GM18505 (cell line): ENCODE data around the gene PHLPP1.
"Not testable (repeated sequence)": the region's sequence is repeated elsewhere in the genome, so short reads cannot be mapped to it uniquely, and the experiment has no call there.

Experiments used
- ATAC-seq: cut with Tn5 transposase; IDR thresholded peaks from one replicate; pipeline ENCODE4 v1.9.1; 2021; ENCODE audit not compliant: unreplicated experiment
- POLR2A ChIP-seq: IDR thresholded peaks from 4 replicates; pipeline ENCODE4 v1.6.1; 2011; ENCODE audit warnings: borderline replicate concordance; ENCODE audit not compliant: insufficient read depth, insufficient read length; ENCODE audit errors: extremely low read depth

PHLPP1 gene

DNA sequence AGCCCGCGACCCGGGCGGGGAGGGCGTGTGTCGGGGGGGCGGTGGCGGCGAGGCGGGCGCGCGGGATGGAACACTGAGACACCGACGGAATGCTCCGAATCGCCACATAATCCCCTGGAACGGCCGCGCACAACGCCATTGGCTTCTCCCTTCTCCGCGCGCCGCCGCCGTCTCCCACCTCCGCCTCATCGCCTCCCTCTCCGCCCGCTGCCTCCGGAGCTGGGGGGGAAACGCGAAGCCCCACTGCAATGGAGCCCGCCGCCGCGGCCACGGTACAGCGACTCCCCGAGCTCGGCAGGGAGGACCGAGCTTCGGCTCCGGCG, at the start of gene PHLPP1:
Gene PHLPP1, plus strand, starts transcription at position 106 of the 323 bp plus-strand sequence. Its CDS starts 143 bp downstream, at position 249.
- peak; percentile 27 for ATAC-seq
- no peak for TF ChIP-seq POLR2A

DNA sequence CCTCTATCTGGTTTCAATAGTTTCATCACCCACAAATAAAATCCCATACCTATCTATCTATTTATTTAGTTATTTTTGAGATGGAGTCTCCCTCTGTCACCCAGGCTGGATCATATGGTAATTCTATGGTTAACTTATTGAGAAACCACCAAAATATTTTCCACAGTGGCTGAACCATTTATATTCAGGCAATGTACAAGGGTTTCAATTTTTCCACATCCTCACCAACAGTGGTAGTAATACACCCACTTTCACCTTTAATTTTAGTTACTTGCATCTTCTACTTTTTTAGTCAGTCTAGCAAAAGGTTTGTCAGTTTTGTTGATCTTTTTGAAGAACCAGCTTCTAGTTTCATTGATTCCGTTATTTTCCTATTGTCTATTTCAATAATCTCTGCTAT, 46.1 kb upstream of the PHLPP1 start:
- ATAC-seq, result no peak

DNA sequence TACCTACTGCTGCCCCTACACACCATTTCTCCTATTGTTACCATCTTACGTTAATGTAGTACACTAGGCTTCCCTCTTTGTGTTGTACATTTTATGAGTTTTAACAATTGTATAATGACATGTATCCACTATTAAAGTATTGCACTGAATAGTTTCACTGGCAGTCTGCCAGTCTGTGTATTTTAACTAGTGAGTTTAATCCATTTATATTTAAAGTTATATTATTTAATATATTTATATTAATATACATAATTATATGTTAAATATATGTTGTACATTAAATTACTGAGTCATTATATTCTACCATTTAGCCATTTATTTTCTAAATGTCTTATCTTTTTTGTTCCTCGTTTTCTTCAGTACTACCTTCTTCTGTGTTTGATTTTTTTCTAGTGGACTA, 44.8 kb upstream of the PHLPP1 start:
- ATAC-seq, result no peak
- no peak for TF ChIP-seq POLR2A

More for the DNA sequence above, 46.1 kb upstream of the PHLPP1 start:
- no peak for TF ChIP-seq POLR2A

DNA sequence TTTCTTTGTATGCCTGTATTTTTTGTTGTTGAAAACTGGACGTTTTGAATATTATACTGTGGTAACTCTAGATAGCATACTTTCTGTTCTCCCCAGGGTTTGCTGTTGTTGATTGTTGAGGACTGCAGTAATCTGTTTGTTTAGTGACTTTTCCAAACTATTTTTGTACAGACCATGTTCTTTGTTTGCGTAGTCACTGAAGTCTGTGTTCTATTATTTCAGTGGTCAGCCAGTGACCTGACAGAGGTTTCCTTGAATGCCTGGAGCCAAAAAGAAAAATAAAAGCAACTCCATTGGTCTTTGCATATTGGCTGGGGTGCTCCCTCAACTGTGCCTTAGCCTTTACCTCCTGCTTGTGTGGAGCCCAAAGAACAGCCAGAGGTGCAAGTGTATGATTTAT, 42.7 kb upstream of the PHLPP1 start:
- no peak for ATAC-seq
- no peak for TF ChIP-seq POLR2A

DNA sequence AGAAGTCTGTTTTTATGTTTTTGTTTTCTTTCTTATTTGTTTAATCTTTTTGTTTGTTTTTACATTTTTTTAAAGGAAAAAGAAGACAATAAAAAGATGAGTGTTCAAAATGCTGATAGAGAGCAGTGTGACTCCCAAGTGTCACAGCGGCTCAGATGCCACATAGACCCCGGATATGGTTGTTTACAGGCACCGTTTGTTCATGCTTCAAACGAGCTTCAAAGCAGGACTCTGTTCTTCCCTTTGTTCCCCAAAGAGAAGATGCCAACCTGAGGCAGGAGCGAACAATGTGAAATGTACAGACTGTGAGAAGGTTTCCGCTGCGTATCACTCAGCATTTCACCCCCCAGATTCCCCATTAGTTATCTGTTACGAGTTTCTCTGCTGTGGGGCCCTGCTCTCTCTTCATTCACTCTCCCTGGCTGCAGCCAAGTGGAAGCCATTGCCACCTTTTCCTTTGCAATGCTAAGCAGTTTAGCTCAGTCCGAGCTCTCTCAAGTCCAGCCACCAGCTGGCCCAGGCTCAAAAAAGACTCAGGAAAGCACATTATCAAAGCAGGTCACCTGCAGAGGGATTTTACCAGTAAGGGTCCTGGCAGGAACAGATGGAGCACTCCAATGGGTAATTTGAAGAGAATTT, 36.4 kb upstream of the PHLPP1 start:
- ATAC-seq, result no peak

DNA sequence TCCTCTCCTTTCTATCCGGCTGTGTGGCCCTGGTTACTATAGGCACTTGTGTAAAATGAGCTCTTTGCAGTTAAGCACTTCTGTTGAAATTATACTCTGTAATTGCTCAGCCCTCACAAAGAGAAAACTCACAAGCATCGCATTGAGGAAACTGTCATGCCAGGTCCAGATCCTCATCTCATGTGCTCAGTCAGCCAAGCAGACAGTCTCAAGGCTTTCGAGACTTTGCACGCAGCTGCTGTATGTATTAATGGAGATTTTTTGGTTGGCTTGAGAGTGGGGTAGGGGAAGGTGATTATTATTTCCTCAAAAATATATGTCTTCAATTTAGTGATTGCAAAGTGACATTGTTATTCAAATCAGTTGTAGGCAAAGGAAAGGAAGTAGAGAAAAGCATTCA, 33.0 kb upstream of the PHLPP1 start:
- no peak for ATAC-seq
- no peak for TF ChIP-seq POLR2A

More for the DNA sequence above, 36.4 kb upstream of the PHLPP1 start:
- no peak for TF ChIP-seq POLR2A

DNA sequence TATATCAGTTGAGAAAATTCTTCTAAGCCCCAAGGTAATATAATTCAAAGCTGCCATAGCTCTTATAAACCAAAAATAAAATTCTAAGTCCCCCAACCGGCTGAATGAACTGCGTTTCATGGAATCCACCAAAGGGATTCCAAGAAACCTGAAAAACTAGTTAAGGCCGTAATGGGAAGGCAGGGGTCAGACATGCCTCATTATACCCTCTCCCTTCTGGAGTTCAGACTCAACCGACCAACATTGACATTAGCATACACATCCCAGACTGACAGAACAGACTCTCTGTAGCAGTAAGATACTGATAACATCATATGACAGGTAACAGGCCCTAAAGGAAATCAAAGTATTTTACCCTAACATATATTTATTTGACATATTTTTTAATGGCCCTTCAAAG, 31.4 kb upstream of the PHLPP1 start:
- no peak for TF ChIP-seq POLR2A
- no peak for ATAC-seq

DNA sequence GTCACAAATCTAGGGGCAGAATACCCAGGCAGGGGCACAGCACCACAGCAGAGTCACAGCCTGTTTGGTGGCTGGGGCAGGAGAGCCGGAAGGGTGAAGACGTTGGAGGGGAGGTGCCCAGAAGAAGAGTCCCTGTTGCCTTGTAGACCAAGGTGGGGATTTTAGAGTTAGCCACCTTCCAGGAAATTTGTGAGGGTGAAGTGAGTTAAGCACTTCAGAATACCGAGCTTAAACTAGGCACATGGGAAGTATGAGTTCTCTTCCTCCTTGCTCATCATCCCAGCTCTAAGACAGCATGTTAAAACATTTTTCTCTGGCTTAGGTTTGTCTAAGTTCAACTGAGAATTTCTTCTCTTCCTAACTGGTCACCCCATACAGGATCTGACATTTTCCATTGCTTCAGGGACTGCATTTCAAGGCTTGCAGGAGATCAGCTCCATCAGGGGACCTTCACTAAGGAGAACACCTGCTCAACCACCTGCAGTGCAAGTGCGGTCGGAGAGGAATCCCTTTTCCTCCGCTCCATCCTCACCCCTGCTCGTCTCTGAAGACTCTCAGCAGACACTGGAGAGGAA, 26.5 kb upstream of the PHLPP1 start:
- ATAC-seq, result no peak
- no peak for TF ChIP-seq POLR2A

DNA sequence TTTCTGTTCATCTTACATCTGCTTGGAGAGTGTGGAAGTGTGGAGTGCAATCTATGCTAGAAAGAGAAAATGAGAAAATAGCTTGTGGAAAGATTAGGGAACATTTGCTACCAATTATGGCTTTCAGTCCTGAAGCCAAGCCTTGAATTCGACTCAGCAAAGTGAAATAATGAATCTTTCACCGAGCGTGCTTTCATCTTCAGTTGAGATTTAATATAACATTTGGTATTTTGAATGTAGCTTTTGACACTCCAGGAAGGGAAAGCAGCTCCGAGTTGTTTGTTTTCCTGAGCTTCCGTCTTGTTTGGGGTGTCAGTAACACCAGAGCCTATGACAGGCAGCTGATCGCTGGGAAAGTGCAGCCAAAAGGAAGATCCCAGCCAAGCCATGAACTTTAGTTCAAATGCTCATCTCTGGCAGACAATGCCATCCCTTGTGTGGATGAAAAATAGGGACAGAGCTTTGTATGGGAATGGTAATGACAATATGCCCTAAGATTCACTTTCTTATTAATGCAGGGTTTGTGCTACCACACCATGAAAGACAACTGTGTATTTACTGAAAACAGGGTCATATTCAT, 25.0 kb upstream of the PHLPP1 start:
- ATAC-seq, result no peak
- no peak for TF ChIP-seq POLR2A

DNA sequence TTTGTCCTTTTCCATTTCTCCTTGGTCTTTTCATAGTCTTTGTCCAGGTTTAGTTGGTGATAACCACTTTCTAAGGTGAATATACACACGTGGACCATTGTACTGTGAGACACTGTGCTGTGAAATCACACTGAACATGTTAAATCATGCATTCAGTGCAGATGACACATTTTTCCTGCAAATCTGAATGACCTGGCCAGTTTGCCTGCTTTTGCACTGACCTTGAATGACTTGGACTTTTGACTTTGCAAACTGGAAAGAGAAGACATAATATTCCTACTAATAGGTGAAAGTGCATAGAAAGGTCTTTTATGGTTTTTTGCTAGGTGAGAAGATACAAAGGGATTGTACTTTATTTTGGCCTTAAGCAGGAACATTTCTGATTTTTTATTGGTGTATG, 21.7 kb upstream of the PHLPP1 start:
- TF ChIP-seq POLR2A, result no peak
- ATAC-seq, result no peak

DNA sequence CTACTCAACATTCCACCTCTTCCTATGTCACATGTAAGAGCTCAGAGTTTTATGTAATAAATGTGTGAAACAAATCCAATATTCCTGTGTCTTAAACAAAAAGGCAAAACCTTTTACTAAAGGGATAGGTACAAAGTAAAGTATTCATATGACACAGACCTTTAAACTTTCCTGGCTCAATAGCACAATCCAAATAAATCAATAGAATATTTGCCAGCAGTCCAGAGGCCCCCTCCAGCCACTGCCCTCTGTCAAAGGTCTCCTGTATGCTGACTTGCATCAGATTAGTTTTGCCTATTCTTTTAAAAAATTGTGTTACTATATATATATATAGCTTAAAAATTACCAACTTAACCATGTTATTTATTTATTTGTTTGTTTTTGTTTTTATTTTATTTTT, 17.7 kb upstream of the PHLPP1 start:
- no peak for TF ChIP-seq POLR2A
- ATAC-seq, result no peak

DNA sequence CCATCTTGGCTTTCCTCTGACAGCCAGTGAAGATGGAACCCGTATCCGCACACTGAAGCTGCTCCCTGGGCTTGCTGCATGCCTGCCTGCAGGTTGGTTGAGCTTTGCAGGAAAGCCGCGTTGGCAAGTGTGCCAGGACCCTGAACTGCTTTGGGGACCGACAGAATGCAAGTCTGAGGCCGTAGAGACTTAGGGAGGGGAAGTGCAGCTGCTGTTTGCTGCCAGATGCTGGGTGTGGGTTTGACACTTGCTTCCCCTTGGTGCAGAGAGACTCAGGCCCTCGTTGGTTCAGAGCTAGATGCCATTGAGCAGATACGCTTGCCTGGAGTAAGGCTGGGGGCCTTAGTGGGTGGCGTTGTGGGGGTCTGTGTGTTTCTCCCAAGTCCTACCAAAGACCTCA, 13.1 kb upstream of the PHLPP1 start:
- no peak for TF ChIP-seq POLR2A
- ATAC-seq, result no peak

DNA sequence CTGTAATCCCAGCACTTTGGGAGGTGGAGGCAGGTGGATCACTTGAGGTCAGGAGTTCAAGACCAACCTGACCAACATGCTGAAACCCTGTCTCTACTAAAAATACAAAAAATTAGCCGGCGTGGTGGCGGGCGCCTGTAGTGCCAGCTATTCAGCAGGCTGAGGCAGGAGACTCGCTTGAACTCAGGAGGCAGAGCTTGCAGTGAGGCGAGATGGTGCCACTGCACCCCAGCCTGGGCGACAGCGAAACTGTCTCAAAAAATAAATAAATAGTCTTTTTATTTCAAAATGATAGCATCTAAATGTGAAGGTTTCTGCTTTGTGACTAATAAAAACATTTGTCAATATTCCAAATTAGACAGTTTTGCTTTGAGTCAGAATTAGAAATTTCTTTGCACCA, 8.5 kb upstream of the PHLPP1 start:
- ATAC-seq, result not testable (repeated sequence)

DNA sequence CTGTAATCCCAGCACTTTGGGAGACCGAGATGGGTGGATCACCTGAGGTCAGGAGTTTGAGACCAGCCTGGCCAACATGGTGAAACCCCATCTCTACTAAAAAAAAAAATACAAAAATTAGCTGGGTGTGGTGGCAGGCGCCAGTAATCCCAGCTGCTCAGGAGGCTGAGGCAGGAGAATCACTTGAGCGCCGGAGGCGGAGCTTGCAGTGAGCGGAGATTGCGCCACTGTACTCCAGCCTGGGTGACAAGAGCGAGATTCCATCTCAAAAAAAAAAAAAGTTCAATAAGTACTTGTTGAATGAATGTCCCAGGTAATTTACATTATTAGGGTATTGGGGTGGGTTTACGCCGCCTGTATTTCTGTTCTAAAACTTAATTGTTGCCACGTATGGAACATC, 5.4 kb upstream of the PHLPP1 start:
- not testable (repeated sequence) for ATAC-seq

DNA sequence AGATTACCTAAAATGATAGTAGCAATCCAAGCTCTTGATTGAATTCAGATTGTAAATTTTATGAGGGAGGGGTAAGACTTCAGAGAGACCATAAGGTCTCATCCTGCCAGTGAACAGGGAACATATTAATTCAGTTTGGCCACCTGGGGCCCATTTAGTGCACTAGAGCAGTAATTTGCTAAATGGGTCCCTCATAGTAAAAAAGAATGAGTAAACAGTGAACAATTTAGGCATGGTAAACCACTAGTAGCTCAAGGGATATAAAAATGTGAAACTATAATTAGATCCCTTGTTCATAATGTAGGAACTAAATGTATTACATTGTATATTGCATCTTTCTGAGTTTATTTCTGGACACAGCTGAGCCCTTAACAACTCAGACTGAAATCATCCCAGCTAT, 4.9 kb upstream of the PHLPP1 start:
- TF ChIP-seq POLR2A, result no peak

More for the DNA sequence above, 4.9 kb upstream of the PHLPP1 start:
- no peak for ATAC-seq
